ENCODE results near the gene MPV17.

The MPV17 gene

GRCh38 chr2:27264753-27265535, 58.0 kb downstream of the MPV17 start:
- DNase-seq (ENCODE audit: low read depth), result peak; percentile 26

- DNase-seq (ENCODE audit: low read depth), result no peak
Measured at GRCh38 chr2:27264253-27264752, 58.6 kb downstream of the MPV17 start.

- no peak for DNase-seq (ENCODE audit: low read depth)
Measured at GRCh38 chr2:27263287-27264252, 59.3 kb downstream of the MPV17 start.

GRCh38 chr2:27262379-27263286, 60.3 kb downstream of the MPV17 start, which contains the start of gene SLC30A3:
Gene SLC30A3 (minus strand): TSS chr2:27263047. CDS start chr2:27262906, 141 bp downstream.
- peak; percentile 35 for DNase-seq (ENCODE audit: low read depth)

GRCh38 chr2:27261926-27262298, 61.0 kb downstream of the MPV17 start:
- DNase-seq (ENCODE audit: low read depth), result no peak

GRCh38 chr2:27261241-27261925, 61.5 kb downstream of the MPV17 start:
- DNase-seq (ENCODE audit: low read depth), result no peak

Data from stimulated activated CD8-positive, alpha-beta memory T cell treated with anti-CD3 and anti-CD28 coated beads, Interleukin-15, amount 100 ng/mL, for 1 hour (primary cell).